HG03135 (cell line): ENCODE measurements around the gene OTUD1.

Experiments used
- ATAC-seq: cut with Tn5 transposase; IDR thresholded peaks from one replicate; pipeline ENCODE4 v1.9.1; 2021; ENCODE audit warnings: mild to moderate bottlenecking, moderate library complexity; ENCODE audit not compliant: unreplicated experiment

The OTUD1 gene

DNA sequence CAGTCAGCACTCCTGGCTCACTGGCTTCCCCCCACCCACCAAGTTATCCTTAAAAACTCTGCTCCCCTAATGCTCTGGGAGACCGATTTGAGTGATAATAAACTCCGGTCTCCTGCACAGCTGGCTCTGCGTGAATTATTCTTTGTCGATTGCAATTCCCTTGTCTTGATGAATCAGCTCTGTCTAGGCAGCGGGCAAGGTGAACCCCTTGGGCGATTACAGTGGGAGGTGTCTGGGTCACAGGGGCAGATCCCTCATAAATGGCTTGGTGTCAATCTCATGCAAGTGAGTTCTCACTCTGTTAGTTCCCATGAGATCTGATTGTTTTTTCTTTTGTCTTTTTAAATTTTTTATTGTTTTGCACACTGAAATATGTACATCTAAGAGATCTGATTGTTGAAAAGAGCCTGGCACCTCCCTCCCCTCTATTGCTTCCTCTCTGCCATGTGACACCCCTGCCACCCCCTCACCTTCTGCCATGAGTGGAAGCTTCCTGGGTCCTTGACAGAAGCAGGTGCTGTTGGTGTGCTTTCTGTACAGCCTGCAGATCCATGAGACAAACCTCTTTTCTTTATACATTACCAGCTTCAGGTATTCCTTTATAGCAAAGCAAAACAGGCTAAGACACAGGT, 20.5 kb downstream of the OTUD1 start:
- ATAC-seq: no peak

DNA sequence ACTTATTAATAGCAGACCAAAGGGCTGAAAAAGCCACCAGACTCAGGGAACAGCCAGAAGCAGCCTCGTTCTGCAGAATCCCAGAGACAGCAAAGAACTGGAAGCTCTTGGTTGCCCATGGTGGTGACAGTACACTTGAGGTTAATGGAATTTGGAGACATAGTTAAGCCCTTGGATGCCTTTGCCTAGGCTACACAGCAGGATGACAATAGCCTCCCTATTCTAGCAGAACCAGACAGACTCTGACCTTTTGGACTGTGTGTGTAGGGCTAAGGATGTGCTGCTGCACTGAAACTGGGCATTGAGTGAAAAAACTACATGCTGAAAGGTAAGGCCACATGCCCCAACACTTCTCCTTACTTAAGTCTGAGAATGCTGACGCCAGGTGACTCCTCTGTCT, 22.7 kb downstream of the OTUD1 start:
- ATAC-seq: no peak

DNA sequence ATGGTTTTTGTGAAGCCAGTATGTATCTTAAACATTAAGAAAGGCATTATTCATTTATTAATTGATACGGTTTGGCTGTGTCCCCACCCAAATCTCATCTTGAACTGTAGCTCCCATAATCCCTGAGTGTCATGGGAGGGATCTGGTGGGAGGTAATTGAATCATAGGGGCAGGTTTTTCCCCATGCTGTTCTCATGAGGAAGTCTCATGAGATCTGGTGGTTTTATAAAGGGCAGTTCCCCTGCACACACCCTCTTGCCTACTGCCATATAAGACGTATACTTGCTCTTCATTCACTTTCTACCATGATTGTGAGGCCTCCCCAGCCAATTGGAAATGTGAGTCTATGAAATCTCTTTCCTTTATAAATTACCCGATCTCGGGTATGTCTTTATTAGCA, 28.1 kb downstream of the OTUD1 start:
- no peak for ATAC-seq

DNA sequence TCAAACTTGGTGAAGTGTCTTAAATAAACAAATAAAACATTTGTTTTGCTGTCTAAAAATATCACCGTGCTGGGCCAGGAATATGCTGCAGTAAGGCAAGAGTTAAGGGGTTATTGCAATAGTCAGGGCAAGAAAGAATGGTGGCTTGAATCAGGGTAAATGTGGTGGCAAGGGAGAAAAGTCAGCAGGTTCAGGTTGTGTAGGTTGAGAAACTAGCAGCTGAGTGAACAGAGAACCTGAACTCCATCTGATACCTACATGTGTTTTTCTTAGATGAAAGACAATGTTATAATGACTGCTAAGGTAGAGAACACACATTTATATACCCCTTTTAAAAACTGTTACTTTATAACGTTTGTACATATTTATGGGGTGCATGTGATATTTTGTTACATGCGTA, 28.7 kb downstream of the OTUD1 start:
- no peak for ATAC-seq

DNA sequence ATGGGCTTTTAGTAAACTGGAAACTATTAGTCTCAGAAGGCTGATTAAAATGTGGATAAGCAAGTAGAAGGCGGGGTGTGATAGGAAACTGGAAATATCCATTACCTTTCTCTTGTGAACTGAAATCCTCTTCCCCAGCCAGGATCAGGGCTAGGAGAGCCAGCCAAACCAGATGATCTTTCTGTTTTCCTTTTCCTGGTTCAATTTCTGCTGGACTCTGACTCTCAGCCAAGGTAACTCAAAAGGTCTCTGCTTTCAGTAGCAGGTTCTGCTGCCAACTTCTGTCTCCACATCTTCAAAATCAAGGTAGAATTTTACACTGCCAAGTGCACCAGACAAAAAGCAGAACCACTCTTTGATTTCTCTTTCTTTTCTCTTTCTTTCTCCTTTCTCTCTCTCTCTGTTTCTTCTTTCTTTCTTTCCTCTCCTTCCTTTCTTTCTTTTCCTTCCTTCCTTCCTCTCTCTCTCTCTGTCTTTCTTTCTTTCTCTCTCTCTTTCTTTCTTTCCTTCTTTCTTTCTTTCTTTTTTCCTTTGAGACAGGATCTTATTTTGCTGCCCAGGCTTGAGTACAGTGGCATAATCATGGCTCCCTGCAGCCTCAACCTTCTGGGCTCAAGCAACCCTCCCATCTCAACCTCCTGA, 30.8 kb downstream of the OTUD1 start:
- ATAC-seq: no peak

DNA sequence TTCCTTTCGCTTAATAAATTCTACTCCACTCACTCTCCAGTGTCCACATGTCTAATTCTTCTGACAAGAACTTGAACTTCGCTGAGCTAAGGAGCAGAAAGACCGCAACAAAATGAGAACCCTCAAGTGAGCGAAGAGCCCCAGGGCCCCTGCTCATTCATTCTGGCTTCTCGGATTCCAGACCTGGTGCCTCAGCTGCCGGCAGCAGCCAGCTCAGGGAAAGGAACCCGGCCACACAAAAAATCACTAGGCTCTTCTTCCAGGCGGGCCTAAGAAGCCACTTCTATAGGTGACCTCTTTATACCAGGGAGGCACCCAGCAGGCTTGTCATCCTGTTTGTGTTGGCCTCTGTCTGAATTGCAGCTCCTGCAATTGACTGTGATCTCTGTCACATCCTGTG, 33.3 kb downstream of the OTUD1 start:
- no peak for ATAC-seq

DNA sequence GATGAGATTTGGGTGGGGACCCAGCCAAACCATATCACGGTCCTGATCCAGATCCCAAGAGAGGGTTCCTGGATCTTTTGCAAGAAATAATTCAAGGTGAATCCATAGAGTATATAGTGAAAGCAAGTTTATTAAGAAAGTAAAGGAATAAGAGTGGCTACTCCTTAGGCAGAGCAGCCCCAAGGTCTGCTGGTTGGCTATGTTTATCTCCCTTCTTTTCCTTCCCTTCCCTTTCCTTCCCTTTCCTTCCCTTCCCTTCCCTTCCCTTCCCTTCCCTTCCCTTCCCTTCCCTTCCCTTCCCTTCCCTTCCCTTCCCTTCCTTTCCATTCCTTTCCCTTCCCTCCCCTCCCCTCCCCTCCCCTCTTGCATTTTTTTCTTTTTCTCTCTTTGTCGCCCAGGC, 35.2 kb downstream of the OTUD1 start:
- no peak for ATAC-seq

DNA sequence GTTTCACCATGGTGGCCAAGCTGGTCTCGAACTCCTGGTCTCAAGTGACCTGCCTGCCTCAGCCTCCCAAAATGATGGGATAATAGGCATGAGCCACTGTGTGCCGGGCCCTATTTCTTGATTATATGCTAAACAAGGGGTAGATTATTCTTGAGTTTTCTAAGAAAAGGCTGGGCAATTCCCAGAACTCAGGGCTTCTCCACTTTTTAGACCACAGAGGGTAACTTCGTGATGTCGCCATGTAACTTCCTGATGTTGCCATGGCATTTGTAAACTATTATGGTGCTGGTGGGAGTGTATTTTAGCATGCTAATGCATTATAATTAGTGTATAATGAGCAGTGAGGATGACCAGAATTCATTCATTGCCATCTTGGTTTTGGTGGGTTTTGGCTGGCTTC, 35.8 kb downstream of the OTUD1 start:
- ATAC-seq: no peak

DNA sequence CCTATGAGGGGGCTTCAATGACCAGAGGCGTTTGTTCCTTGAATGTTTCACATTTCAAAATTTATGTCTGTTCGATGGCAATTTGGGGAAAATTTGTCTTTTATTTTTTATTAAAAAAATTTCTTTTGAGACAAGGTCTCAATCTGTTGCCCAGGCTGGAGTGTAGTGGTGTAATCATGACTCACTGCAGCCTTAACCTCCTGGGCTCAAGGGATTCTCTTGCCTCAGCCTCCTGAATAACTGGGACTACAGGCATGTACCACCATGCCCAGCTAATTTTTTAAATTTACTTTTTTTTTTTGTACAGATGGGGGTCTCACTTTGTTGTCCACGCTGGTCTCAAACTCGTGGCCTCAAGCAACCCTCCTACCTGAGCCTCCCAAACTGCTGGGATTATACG, 39.7 kb downstream of the OTUD1 start:
- ATAC-seq: no peak

DNA sequence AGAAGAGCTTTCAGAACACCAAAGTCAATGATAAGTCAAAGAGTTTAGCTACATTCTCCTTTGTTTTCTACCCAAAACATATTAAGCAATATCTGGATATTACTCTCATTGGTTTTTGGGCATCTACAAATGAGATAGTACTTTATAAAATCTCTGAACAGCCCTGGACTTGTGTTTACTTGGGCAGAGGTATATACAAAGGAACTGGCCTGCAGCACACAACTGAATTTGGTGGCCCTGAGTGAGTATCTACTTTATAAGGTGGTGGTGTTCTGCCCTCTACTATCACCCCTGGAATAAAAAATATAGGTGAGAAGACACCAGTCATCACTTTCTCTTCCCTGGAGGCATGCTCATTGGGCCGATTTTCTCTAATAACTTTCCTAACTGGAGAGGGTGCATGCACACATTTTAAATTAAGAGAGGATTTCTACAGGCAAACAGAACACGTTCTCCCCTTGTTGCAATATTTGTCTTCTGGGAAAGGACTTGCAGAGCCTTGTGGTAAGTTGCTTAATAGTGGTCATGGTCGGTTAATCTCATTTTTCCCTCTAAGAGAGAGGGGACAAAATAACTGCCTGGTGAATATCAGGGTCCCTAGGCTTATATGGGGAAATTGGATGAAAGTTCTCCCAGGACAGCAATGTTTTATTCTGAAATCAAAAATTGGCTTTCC, 41.1 kb downstream of the OTUD1 start:
- no peak for ATAC-seq

DNA sequence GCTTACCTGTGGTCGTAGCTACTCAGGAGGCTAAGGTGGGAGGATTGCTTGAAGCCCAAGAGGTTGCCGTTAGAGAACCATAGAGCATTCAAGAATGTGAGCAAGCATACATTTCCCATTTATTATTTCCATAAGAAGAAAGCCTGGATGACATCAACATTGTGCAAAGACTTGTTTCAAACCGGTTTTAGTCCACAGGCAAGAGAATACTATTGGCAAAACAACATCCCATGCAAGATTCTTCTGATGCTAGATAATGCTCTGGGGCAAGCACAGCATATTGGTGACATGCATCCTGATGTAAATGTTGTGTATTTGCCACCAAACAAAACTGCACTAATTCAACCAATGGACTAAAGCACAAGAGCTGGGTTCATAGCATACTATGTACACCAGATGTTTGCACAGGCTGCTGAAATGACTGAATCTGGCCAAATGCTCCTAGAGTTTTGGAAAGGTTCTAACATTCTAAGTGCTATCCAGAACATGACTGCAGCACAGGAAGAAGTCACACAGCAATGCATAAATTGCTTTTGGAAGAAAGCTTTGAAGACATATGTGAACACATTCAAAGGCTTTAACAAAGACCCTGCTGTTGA, 42.6 kb downstream of the OTUD1 start:
- no peak for ATAC-seq

DNA sequence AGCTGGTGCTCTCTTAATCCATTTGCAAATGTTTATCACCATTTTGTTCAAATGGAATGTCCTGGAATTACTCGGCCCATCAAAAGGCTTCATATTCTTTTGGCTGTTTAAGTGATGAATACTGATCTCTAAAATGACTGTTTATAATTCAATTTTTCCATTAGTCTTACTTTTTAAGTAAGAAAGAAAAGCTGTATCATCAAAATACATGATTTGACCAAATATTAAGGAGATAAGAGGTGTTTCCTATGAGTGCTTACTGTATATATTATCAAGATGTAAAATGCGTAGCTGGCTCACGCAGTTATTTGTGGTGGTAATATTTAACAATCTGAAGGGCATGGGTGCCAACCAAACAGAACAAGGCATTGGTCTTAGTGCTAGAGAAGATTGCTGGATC, 51.2 kb downstream of the OTUD1 start:
- ATAC-seq: no peak
